ENCODE data around the gene BCL6. TPM values are rescaled to one million over a fixed set of nuclear protein-coding genes. Genes with fewer than 3 reads are reported as not detected.

Gene BCL6
- total and polyA plus RNA-seq, 2 of the 8 experiments (the other 6 are each of a cell fraction or from before 2014, with no cell fraction given): 5.7 to 10.4 TPM

- Histone ChIP-seq H3K23me2 (ENCODE audit: low read depth, low read length) (no peaks in the 10 kb centered on the region), H3K14ac (ENCODE audit: insufficient read length) (no peak overlapping the region), H2AFZ (ENCODE audit: low read length) (no peak overlapping the region), H3K36me3 (ENCODE audit: control insufficient read depth in 2 of 4, insufficient read depth in 4 of 4, low read length in 3 of 4) (no peaks in the 10 kb centered on the region), H3K9me3 (ENCODE audit: insufficient read depth in 2 of 2, low read depth in 1 of 2, low read length in 1 of 2) (no peaks in the 10 kb centered on the region), H4K91ac (replicated peaks; ENCODE audit: insufficient read length, low read length) (no peak overlapping the region), H2BK5ac (ENCODE audit: low read depth, low read length) (no peak overlapping the region), H2AK5ac (ENCODE audit: low read depth, low read length) (no peak overlapping the region), H3K4ac (replicated peaks; ENCODE audit: insufficient read length, low read depth, low read length) (no peak overlapping the region), H3K4me1 (replicated peaks in 1 of 4; ENCODE audit: control insufficient read depth in 3 of 4, insufficient read depth in 4 of 4, low read length in 3 of 4) (peaks cover 0 to 5% (median 2%) of the 10 kb centered on the region in 4 experiments; a peak in 2 of 7 replicates), H3K23ac (ENCODE audit: insufficient read length) (no peak overlapping the region), H4K8ac (ENCODE audit: extremely low read depth, insufficient read depth, low read length) (no peak overlapping the region), H3K56ac (replicated peaks; ENCODE audit: insufficient read length, low read depth, low read length) (no peak overlapping the region), H2BK20ac (ENCODE audit: low read length) (no peak overlapping the region), H4K20me1 (replicated peaks in 1 of 2; ENCODE audit: control insufficient read depth in 1 of 2, insufficient read depth in 2 of 2, low read length in 2 of 2) (no peaks in the 10 kb centered on the region), H3K79me1 (ENCODE audit: low read depth, low read length) (no peaks in the 10 kb centered on the region), H3K4me3 (ENCODE audit: extremely low read depth in 1 of 4, insufficient read depth in 2 of 4, low read depth in 3 of 4, low read length in 4 of 4) (no peak overlapping the region), H3K9ac (replicated peaks in 1 of 4; ENCODE audit: extremely low read depth in 1 of 4, low read depth in 3 of 4, low read length in 3 of 4) (no peak overlapping the region), H3K27ac (ENCODE audit: low read depth, low read length) (no peak overlapping the region), H2BK12ac (ENCODE audit: low read depth, low read length) (no peak overlapping the region), H3K27me3 (replicated peaks in 1 of 4; ENCODE audit: control insufficient read depth in 3 of 4, extremely low read depth in 1 of 4, insufficient read depth in 3 of 4, low read length in 3 of 4) (no peaks in the 10 kb centered on the region), H4K5ac (ENCODE audit: insufficient read length, low read depth, low read length) (no peak overlapping the region), H3K4me2 (ENCODE audit: insufficient read depth in 1 of 2, low read depth in 2 of 2, low read length in 2 of 2) (no peak overlapping the region), H2BK120ac (replicated peaks; ENCODE audit: low read depth, low read length) (no peak overlapping the region), H2BK15ac (ENCODE audit: low read length) (no peak overlapping the region), H3K18ac (ENCODE audit: extremely low read depth, low read length) (no peak overlapping the region), H3K79me2 (ENCODE audit: control insufficient read depth in 1 of 2, insufficient read depth in 2 of 2, low read length in 2 of 2) (no peaks in the 10 kb centered on the region)
- FAIRE-seq: no peak
- CTCF ChIA-PET (ENCODE audit: partially characterized antibody): interaction anchor here (1.7 kb wide), 2 partner anchors 9 to 20 kb away, joined by 5 to 6 read pairs; no protein-coding TSS in a partner anchor
- DNase-seq (ENCODE audit: low read depth in 1 of 2, low spot score in 2 of 2): no peak
- POLR2A ChIA-PET (ENCODE audit: partially characterized antibody): interaction anchor here (1.9 kb wide), 1 partner anchor 9 kb away, joined by 5 read pairs; no protein-coding TSS in a partner anchor
- TF ChIP-seq RFX5 (IDR thresholded peaks at IDR 0.05; ENCODE audit: borderline replicate concordance, low read depth, low read length) (no peak), BCL11A (IDR thresholded peaks at IDR 0.05; ENCODE audit: low read depth in 2 of 2, low read length in 2 of 2) (no peak), JUND (IDR thresholded peaks at IDR 0.05; ENCODE audit: low read length) (no peak)
- WGBS, 2 experiments (ENCODE audit: extremely low coverage in 1 of 2, insufficient coverage in 1 of 2, insufficient read length in 1 of 2, insufficient replicate concordance in 2 of 2, low coverage in 1 of 2, low lambda C conversion rate in 2 of 2, missing lambda C conversion rate in 1 of 2): 100% methylated on average over 1 of the region's 2 CpGs; no CpG with 5 or more reads in 1 of the 2 experiments
Measured at GRCh38 chr3:187759601-187760000, 14.3 kb upstream of the BCL6 start.
